GM12872 (cell line): Measurements from ENCODE around the gene GP9.

Experiments
- TF ChIP-seq, protein P1 (sequence below): IDR thresholded peaks from 3 replicates; pipeline ENCODE4 v1.5.1; 2011; ENCODE audit warnings: low read depth, mild to moderate bottlenecking, low read length, moderate library complexity; ENCODE audit not compliant: insufficient read depth

GP9 gene

GRCh38 chr3:129030611-129031010 lies 30.0 kb upstream of the GP9 start:
- TF ChIP-seq, protein P1, sequence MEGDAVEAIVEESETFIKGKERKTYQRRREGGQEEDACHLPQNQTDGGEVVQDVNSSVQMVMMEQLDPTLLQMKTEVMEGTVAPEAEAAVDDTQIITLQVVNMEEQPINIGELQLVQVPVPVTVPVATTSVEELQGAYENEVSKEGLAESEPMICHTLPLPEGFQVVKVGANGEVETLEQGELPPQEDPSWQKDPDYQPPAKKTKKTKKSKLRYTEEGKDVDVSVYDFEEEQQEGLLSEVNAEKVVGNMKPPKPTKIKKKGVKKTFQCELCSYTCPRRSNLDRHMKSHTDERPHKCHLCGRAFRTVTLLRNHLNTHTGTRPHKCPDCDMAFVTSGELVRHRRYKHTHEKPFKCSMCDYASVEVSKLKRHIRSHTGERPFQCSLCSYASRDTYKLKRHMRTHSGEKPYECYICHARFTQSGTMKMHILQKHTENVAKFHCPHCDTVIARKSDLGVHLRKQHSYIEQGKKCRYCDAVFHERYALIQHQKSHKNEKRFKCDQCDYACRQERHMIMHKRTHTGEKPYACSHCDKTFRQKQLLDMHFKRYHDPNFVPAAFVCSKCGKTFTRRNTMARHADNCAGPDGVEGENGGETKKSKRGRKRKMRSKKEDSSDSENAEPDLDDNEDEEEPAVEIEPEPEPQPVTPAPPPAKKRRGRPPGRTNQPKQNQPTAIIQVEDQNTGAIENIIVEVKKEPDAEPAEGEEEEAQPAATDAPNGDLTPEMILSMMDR = no peak

DNA sequence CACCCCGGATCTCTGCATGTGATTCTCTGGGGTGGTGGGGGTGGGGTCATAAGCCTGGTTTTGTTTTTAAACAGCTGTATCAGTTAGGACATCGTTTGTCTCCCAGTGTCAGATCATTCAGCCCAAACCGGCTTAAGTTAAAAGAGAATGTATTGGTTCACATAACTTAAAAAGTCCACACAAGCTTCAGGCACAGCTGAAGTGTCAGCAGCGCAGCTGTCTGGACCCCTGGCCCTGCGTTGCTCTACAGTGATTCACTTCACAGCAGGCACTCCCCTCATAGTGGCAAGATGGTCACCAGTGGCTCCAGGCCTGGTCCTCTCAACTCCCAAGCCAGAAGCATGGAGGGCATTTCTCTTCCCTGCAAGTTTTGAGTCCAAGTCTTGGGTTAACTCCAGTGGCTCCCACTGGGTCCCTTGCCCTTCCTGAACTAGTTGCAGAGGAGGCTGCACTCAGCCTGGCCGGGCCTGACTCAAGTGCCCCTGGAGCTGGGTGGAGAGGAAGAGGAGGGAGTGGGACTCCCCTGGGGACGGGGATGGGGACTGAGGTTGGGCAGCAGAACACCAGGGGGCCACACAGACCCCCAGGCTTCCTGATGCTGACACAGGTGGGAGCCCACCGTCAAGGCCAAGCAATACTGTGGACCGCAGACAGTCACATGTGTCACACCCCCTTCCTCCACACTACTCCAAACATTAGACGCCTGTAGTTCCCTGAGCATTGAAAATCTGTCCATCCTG lies 28.9 kb upstream of the GP9 start:
- TF ChIP-seq, protein P1 = no peak

- TF ChIP-seq, protein P1 = no peak
Observed at GRCh38 chr3:129032716-129033115, 27.9 kb upstream of the GP9 start.

GRCh38 chr3:129033151-129033550 lies 27.4 kb upstream of the GP9 start:
- TF ChIP-seq, protein P1 = no peak

- TF ChIP-seq, protein P1 = no peak
Observed at GRCh38 chr3:129033633-129034321, 26.8 kb upstream of the GP9 start.

- TF ChIP-seq, protein P1 = no peak
Observed at GRCh38 chr3:129034642-129035041, 25.9 kb upstream of the GP9 start.

DNA sequence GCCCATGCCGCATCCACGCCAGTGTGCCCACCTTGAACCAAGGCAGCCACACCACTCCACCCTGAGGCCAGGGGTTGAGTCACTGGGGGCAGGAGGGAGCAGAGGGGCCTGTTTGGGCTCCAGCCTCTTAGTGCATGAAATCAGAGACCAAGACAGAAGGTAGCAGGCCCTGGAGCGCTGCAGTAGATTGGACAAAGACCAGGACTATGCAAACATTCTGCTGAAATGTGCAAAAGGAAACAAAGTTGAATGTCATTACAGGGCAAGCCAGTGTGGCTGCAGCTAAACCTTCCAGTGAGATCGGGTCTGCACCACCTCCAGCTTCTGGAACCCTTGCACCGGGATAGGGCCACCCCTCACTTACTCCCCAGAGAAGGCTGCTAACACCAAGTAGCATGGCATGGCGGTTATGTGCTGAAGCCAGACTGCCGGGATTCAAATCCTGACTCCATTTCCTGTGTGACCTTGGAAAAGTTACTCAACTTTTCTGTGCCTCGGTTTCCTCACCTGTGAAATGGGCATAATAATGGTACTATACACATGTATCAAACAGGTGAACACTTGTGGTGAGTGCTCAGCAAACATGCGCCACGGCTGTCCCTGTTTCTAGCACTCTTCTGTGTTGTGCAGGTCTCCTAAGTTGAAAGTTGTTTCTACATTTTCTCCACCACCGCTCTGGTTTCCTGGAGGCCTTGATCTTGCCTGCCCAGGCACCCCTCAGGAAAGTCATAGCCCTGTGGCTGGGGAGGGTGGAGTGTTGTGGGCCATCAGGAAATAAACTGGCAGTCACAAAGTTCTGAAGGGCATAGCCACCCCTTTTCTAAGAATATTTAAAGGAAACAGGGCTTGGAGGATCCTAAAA lies 25.0 kb upstream of the GP9 start:
- TF ChIP-seq, protein P1 = no peak
